Calu3 (cell line): Measurements from ENCODE around the gene CHST12. TPM values are rescaled to one million over a fixed set of nuclear protein-coding genes. Genes with fewer than 3 reads are reported as not detected.

Experiments
- BruUV-seq: library from RNA; stranded (reverse); fragments of 400-500 nt; replicated peaks from 2 replicates; lab custom pipeline; 2021; lab: Mats Ljungman, UMichigan
- CTCF ChIA-PET: fragments of 300-600 bp; sonication (Branson Sonifier 250); formaldehyde crosslinking; loops from one replicate; lab custom pipeline; 2022; ENCODE audit warnings: antibody characterized with exemption; lab: Charles Lee
- DNase-seq: peaks from one replicate; pipeline ENCODE4 v3.0.0; 2022
- H3K27ac Mint-ChIP-seq: one replicate; pipeline ENCODE4 v1.8.0; 2022; ENCODE audit warnings: mixed read lengths; ENCODE audit not compliant: unreplicated experiment
- H3K27me3 Mint-ChIP-seq: one replicate; pipeline ENCODE4 v1.8.0; 2022; ENCODE audit warnings: mixed read lengths; ENCODE audit not compliant: unreplicated experiment
- H3K36me3 Mint-ChIP-seq: one replicate; pipeline ENCODE4 v1.8.0; 2022; ENCODE audit warnings: mild to moderate bottlenecking, moderate library complexity, mixed read lengths; ENCODE audit not compliant: insufficient read depth, unreplicated experiment
- H3K4me1 Mint-ChIP-seq: one replicate; pipeline ENCODE4 v1.8.0; 2022; ENCODE audit warnings: mild to moderate bottlenecking, low read depth, mixed read lengths; ENCODE audit not compliant: unreplicated experiment
- H3K4me3 Mint-ChIP-seq: one replicate; pipeline ENCODE4 v1.8.0; 2022; ENCODE audit warnings: mild to moderate bottlenecking, low read depth, moderate library complexity, mixed read lengths; ENCODE audit not compliant: unreplicated experiment
- H3K9me3 Mint-ChIP-seq: one replicate; pipeline ENCODE4 v1.8.0; 2022; ENCODE audit warnings: low read depth, mixed read lengths; ENCODE audit not compliant: unreplicated experiment
- intact Hi-C: fragments of 100-400 bp; cut with micrococcal nuclease; formaldehyde crosslinking; loops from one replicate; pipeline ENCODE4 v1.10.0; 2022; ENCODE audit not compliant: unreplicated experiment
- total RNA-seq: library from RNA; stranded (reverse); gene quantifications from 2 replicates; pipeline ENCODE4 v1.2.3, GENCODE V29; 2022
- TF ChIP-seq, protein P1 (sequence below): fragments of 200-600 bp; IDR thresholded peaks from one replicate; pipeline ENCODE4 v1.8.0; 2022; ENCODE audit warnings: antibody characterized with exemption; ENCODE audit not compliant: unreplicated experiment

CHST12 gene
- total RNA-seq, 1 experiment from 2014 or later = 21.2 TPM

DNA sequence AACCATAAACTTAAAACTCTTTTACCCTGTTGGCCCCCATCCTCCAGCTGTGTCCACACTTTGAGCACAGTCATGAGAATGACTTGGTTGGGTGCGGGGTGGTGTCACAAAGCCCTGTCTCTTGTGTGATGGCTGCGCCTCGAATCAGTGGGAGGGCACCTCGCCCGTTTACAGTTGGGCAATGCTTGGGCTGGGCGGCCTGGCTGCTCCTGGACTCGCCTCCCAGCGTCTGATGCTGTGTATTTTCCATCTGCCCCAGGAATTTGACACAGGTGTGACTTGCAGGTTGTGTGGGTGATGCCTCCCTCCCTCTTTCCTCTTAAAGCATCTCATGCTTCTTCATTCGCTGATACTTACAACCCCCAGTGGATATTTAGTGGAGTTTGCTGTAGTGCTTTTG, 33.7 kb downstream of the CHST12 start:
- Mint-ChIP-seq H3K4me1 (peaks cover 17% of the 10 kb centered on the region), H3K9me3 (no peaks in the 10 kb centered on the region), H3K36me3 (peaks cover 11% of the 10 kb centered on the region), H3K27me3 (no peaks in the 10 kb centered on the region), H3K27ac (no peak overlapping the region), H3K4me3 (no peak overlapping the region)
- BruUV-seq = no TSS peak
- TF ChIP-seq, protein P1, sequence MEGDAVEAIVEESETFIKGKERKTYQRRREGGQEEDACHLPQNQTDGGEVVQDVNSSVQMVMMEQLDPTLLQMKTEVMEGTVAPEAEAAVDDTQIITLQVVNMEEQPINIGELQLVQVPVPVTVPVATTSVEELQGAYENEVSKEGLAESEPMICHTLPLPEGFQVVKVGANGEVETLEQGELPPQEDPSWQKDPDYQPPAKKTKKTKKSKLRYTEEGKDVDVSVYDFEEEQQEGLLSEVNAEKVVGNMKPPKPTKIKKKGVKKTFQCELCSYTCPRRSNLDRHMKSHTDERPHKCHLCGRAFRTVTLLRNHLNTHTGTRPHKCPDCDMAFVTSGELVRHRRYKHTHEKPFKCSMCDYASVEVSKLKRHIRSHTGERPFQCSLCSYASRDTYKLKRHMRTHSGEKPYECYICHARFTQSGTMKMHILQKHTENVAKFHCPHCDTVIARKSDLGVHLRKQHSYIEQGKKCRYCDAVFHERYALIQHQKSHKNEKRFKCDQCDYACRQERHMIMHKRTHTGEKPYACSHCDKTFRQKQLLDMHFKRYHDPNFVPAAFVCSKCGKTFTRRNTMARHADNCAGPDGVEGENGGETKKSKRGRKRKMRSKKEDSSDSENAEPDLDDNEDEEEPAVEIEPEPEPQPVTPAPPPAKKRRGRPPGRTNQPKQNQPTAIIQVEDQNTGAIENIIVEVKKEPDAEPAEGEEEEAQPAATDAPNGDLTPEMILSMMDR = no peak
- DNase-seq = no peak
- intact Hi-C loops = no loop called here
- CTCF ChIA-PET = no interaction called here

DNA sequence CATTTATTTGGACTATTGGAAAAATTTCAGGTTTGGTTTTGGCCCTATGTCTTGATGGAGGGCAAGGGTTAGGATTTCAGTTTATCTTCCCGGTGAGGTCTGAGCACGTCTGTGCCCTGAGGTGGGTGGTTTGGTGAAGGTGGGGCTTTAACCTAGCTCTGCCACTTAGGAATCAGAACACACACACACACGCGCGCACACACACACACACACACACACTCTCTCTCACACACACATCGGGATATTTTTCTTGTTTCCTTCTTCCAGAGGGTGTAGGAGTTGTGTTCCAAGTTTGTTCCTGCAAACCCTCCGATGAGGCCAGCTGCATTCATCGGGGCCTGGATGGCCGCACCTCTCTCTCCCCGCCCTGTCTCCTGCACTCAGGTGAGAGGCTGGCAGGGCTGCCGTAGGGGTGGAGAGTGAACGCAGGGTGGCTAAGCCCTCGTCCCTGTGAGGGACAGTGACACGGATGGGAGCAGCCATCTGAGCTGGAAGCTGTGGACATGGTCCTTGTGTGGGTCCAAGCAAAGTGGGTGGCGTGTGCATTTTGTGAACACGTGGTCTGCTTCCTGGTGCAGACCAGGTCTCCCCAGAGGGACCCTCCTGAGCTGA, 34.2 kb downstream of the CHST12 start:
- TF ChIP-seq, protein P1 = no peak
- intact Hi-C loops = no loop called here
- Mint-ChIP-seq H3K36me3 (peaks cover 11% of the 10 kb centered on the region), H3K4me1 (peaks cover 17% of the 10 kb centered on the region), H3K27me3 (no peaks in the 10 kb centered on the region), H3K27ac (no peak overlapping the region), H3K9me3 (no peaks in the 10 kb centered on the region), H3K4me3 (no peak overlapping the region)
- DNase-seq = no peak
- CTCF ChIA-PET = no interaction called here
- no TSS peak for BruUV-seq

DNA sequence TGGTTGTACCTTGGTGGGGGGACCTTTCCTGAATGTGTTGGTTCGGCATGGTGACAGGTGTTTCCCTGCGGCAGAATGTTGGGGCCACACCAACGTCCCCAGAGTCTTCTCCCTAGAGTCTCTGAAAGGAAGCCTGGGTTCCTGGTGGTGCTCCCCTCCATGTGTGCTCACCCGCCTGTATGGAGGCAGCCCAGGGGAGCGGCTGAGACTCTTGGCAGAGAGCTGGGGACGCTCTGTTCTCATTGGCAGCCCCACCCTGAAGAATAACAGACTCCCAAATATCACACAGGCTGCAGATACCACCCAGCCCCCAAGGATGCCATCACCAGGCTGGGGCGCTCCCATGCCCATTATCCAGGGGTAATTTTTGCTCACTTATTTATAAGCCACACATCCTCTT, 34.8 kb downstream of the CHST12 start:
- no peak for DNase-seq
- no TSS peak for BruUV-seq
- Mint-ChIP-seq H3K9me3 (no peaks in the 10 kb centered on the region), H3K27ac (no peak overlapping the region), H3K27me3 (no peaks in the 10 kb centered on the region), H3K36me3 (peaks cover 11% of the 10 kb centered on the region), H3K4me3 (no peak overlapping the region), H3K4me1 (peaks cover 17% of the 10 kb centered on the region)
- TF ChIP-seq, protein P1 = no peak
- intact Hi-C loops = no loop called here
- CTCF ChIA-PET = no interaction called here

DNA sequence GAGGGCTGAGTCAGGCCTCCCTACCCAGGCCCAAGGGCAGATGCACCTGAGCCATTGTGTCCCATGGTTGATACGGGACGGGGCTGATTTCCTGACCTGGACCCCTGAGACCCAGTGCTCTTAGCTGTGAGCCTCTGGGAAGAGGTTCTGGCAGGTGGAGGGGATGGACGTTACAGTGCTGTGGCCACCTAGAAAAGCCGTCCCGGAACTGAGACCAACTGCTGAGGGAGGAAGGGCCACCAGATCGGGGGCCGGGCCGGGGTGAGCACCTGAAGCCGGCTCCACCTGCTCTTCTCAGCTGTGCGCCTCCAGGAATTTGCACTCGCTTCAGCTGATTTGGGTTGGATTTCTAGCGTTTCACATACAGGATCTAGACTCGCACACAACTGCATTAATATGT, 35.4 kb downstream of the CHST12 start:
- H3K4me1 Mint-ChIP-seq = peaks cover 17% of the 10 kb centered on the region
- CTCF ChIA-PET = no interaction called here

More for the DNA sequence above, 35.4 kb downstream of the CHST12 start:
- H3K4me3 Mint-ChIP-seq = no peak overlapping the region
- H3K9me3 Mint-ChIP-seq = no peaks in the 10 kb centered on the region
- intact Hi-C loops = no loop called here
- DNase-seq = no peak
- TF ChIP-seq, protein P1 = no peak
- peaks cover 11% of the 10 kb centered on the region for H3K36me3 Mint-ChIP-seq
- no peak overlapping the region for H3K27ac Mint-ChIP-seq
- no TSS peak for BruUV-seq
- H3K27me3 Mint-ChIP-seq = no peaks in the 10 kb centered on the region
